B cell (primary cell): ENCODE data around the gene MPV17L. TPM values are rescaled to one million over a fixed set of nuclear protein-coding genes. Genes with fewer than 3 reads are reported as not detected.

Experiments
- ATAC-seq: fragments of 200-7000 bp; cut with Tn5 transposase; one replicate; pipeline ENCODE4 v1.10.0; 2021; ENCODE audit warnings: low read depth, mild to moderate bottlenecking, moderate number of reproducible peaks, moderate library complexity
- CTCF ChIA-PET: fragments of 350-600 bp; sonication (Branson Sonifier 250); formaldehyde crosslinking; loops from one replicate; lab custom pipeline; 2021; ENCODE audit warnings: antibody characterized with exemption, inconsistent platforms; lab: Charles Lee
- POLR2A ChIA-PET: fragments of 350-600 bp; sonication (Branson Sonifier 250); formaldehyde crosslinking; loops from one replicate; lab custom pipeline; 2021; ENCODE audit warnings: antibody characterized with exemption; lab: Charles Lee
- DNase-seq: peaks from one replicate; pipeline ENCODE4 v3.0.0; 2013
- H2AFZ ChIP-seq: 2 replicates; pipeline ENCODE4 v1.6.1; 2012; ENCODE audit warnings: mild to moderate bottlenecking, low read depth, low read length; ENCODE audit not compliant: insufficient read depth, poor library complexity, severe bottlenecking
- H3K27ac ChIP-seq, 2 donors: 1 replicate in 1 of 2; 2 replicates in 1 of 2; pipeline ENCODE4 v1.5.1; 2012 to 2013; ENCODE audit warnings: low read length in 2 of 2, mild to moderate bottlenecking in 2 of 2, moderate library complexity in 1 of 2
- H3K27me3 ChIP-seq, 4 experiments: fragments of 200-600 bp in 1 of 4; sonication (generic) in 1 of 4; replicated peaks in 1 of 4; 1 replicate in 2 of 4; 2 replicates in 2 of 4; pipeline versions ENCODE4 v1.6.1 to v1.7.0; 2013 to 2016; ENCODE audit warnings: low read length in 3 of 4, mild to moderate bottlenecking in 2 of 4, mixed read lengths in 1 of 4, moderate library complexity in 1 of 4; ENCODE audit not compliant: insufficient read depth in 4 of 4, control insufficient read depth in 3 of 4; ENCODE audit errors: control extremely low read depth in 1 of 4
- H3K36me3 ChIP-seq, 2 experiments: replicated peaks in 1 of 2; 1 replicate in 1 of 2; 2 replicates in 1 of 2; pipeline versions ENCODE4 v1.6.1 to v1.7.1; 2013; ENCODE audit warnings: low read length in 1 of 2; ENCODE audit not compliant: insufficient read depth in 2 of 2, control insufficient read depth in 1 of 2; ENCODE audit errors: control extremely low read depth in 1 of 2, extremely low read depth in 1 of 2
- H3K4me1 ChIP-seq, 2 donors: fragments of 200-600 bp in 1 of 2; sonication (generic) in 1 of 2; 1 replicate in 1 of 2; 2 replicates in 1 of 2; pipeline versions ENCODE4 v1.5.1 to v1.6.1; 2013 to 2017; ENCODE audit warnings: low read length in 2 of 2; ENCODE audit not compliant: control insufficient read depth in 2 of 2, insufficient read depth in 2 of 2
- H3K4me2 ChIP-seq: replicated peaks from 2 replicates; pipeline ENCODE3; 2012; ENCODE audit warnings: mild to moderate bottlenecking, low read depth, low read length; ENCODE audit not compliant: poor library complexity, severe bottlenecking
- H3K4me3 ChIP-seq, 5 experiments: fragments of 200-600 bp in 1 of 5; sonication (generic) in 1 of 5; 1 replicate in 3 of 5; 2 replicates in 2 of 5; pipeline versions ENCODE4 v1.5.1 to v1.7.0; 2011 to 2016; ENCODE audit warnings: low read length in 4 of 5, mild to moderate bottlenecking in 4 of 5, low read depth in 2 of 5, control low read depth in 1 of 5, moderate library complexity in 1 of 5; ENCODE audit not compliant: insufficient read depth in 1 of 5; ENCODE audit errors: control extremely low read depth in 1 of 5, extremely low read depth in 1 of 5
- H3K79me2 ChIP-seq: fragments of 200-600 bp; sonication (generic); one replicate; pipeline ENCODE4 v1.6.0; 2016; ENCODE audit warnings: low read length; ENCODE audit not compliant: control insufficient read depth, insufficient read depth
- H3K9ac ChIP-seq: fragments of 200-600 bp; sonication (generic); 2 replicates; pipeline ENCODE4 v1.6.1; 2017; ENCODE audit warnings: mild to moderate bottlenecking, low read length, moderate library complexity
- H3K9me3 ChIP-seq, 3 donors: one replicate each; pipeline versions ENCODE4 v1.6.1 to v1.7.1; 2013; ENCODE audit warnings: low read length in 2 of 3; ENCODE audit not compliant: control insufficient read depth in 2 of 3, insufficient read depth in 1 of 3; ENCODE audit errors: control extremely low read depth in 1 of 3
- H4K20me1 ChIP-seq: 2 replicates; pipeline ENCODE4 v1.6.0; 2012; ENCODE audit warnings: mild to moderate bottlenecking, low read length; ENCODE audit not compliant: insufficient read depth, control insufficient read depth, poor library complexity, severe bottlenecking
- H3K27ac Mint-ChIP-seq: one replicate; pipeline ENCODE4 v1.8.0; 2021; ENCODE audit warnings: mixed read lengths
- H3K27me3 Mint-ChIP-seq: one replicate; pipeline ENCODE4 v1.8.0; 2021; ENCODE audit warnings: mixed read lengths
- H3K4me1 Mint-ChIP-seq: one replicate; pipeline ENCODE4 v1.8.0; 2021; ENCODE audit warnings: mixed read lengths
- H3K4me3 Mint-ChIP-seq: one replicate; pipeline ENCODE4 v1.8.0; 2021; ENCODE audit warnings: mixed read lengths
- H3K9me3 Mint-ChIP-seq: one replicate; pipeline ENCODE4 v1.8.0; 2022; ENCODE audit warnings: mixed read lengths; ENCODE audit not compliant: insufficient read depth
- EZH2 ChIP-seq: IDR thresholded peaks from 2 replicates; pipeline ENCODE4 v1.6.1; 2012; ENCODE audit warnings: borderline replicate concordance, low read depth, mild to moderate bottlenecking, moderate library complexity, low read length; ENCODE audit not compliant: insufficient read depth, poor library complexity, severe bottlenecking
- WGBS: methylation state at CpG from one replicate; pipeline ENCODE4 v1.1.5; 2013; ENCODE audit warnings: missing lambda C conversion rate; ENCODE audit not compliant: insufficient coverage; 5-methylcytosine and 5-hydroxymethylcytosine counted together
- intact Hi-C: fragments of 100-400 bp; cut with micrococcal nuclease; formaldehyde crosslinking; loops from one replicate; pipeline ENCODE4 v1.10.0; 2022
- polyA plus RNA-seq: library from polyadenylated mRNA; depleted of rRNA; stranded (reverse); fragments of >200 nt; gene quantifications from 2 replicates; pipeline ENCODE4 v1.2.3, GENCODE V29; 2012
- total RNA-seq, 2 donors: library from RNA; stranded (reverse); fragments of 120-200 nt in 1 of 2; gene quantifications; 1 replicate in 1 of 2; 2 replicates in 1 of 2; pipeline versions ENCODE4 v1.2.3 to v1.2.4, GENCODE V29; 2013 to 2022
- TF ChIP-seq, protein P1 (sequence below): fragments of 200-600 bp; IDR thresholded peaks from one replicate; pipeline ENCODE4 v1.8.0; 2022; ENCODE audit warnings: antibody characterized with exemption, mild to moderate bottlenecking

The MPV17L gene
- total and polyA plus RNA-seq, 2 donors (not counting 1 experiment from before 2014, with no cell fraction given): 0.06 to 0.27 TPM

DNA sequence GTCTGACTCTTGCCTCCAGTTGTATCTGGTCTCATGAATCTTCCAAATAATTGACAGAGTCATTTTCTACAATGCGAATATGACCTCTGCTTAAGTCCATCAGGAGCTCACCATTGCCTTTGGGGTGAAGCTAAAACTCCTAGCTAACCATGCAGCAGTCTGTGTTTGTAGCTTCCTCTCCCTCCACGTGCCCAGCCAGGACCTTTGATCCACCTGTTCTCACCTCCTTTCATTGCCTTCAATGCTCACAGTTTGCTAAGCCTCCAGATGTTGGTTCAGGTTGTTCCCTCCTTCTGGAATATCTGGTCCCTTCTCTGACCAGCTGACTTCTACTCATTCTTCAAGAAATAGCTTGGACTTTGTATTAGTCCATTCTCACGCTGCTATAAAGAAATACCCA lies 61.8 kb downstream of the MPV17L start:
- no peak for ATAC-seq
- no peak overlapping the region for H3K9ac ChIP-seq
- Mint-ChIP-seq H3K4me3 (no peak overlapping the region), H3K27me3 (peaks cover 5% of the 10 kb centered on the region), H3K4me1 (no peaks in the 10 kb centered on the region), H3K27ac (no peak overlapping the region), H3K9me3 (no peaks in the 10 kb centered on the region)
- H3K4me3 ChIP-seq: no peak overlapping the region
- H3K36me3 ChIP-seq: no peaks in the 10 kb centered on the region
- ChIA-PET CTCF (interaction anchor here (1.0 kb wide), 1 partner anchor 184 kb away, joined by 3 read pairs; no protein-coding TSS in a partner anchor), POLR2A (no interaction called here)
- no peaks in the 10 kb centered on the region for H3K4me1 ChIP-seq
- no peak overlapping the region for H2AFZ ChIP-seq
- DNase-seq: no peak
- H3K27ac ChIP-seq: no peak overlapping the region
- H3K4me2 ChIP-seq: no peak overlapping the region
- H3K27me3 ChIP-seq: no peaks in the 10 kb centered on the region
- 92% methylated on average over 2 of the region's 3 CpGs for WGBS
- intact Hi-C loops: no loop called here
- H4K20me1 ChIP-seq: no peaks in the 10 kb centered on the region
- no peaks in the 10 kb centered on the region for H3K79me2 ChIP-seq
- peaks cover 0 to 2% (median 0%) of the 10 kb centered on the region in 3 donors for H3K9me3 ChIP-seq
- TF ChIP-seq, protein P1, sequence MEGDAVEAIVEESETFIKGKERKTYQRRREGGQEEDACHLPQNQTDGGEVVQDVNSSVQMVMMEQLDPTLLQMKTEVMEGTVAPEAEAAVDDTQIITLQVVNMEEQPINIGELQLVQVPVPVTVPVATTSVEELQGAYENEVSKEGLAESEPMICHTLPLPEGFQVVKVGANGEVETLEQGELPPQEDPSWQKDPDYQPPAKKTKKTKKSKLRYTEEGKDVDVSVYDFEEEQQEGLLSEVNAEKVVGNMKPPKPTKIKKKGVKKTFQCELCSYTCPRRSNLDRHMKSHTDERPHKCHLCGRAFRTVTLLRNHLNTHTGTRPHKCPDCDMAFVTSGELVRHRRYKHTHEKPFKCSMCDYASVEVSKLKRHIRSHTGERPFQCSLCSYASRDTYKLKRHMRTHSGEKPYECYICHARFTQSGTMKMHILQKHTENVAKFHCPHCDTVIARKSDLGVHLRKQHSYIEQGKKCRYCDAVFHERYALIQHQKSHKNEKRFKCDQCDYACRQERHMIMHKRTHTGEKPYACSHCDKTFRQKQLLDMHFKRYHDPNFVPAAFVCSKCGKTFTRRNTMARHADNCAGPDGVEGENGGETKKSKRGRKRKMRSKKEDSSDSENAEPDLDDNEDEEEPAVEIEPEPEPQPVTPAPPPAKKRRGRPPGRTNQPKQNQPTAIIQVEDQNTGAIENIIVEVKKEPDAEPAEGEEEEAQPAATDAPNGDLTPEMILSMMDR: no peak
- no peak for TF ChIP-seq EZH2

DNA sequence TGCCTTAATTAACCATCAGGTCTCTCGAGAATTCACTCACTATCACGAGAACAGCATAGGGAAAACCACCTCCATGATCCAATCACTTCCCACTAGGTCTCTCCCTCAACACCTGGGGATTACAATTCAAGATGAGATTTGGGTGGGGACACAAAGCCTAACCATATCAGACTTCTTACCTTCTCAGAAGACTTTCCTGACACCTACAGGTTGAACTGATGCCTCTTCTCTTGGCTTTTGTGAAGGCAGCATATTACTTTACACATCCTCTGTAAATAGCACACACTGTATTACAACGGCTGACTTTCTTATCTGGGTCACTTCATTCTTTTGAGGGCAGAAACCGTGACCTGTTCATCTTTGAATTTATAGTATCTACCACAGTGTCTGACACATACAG lies 62.4 kb downstream of the MPV17L start:
- ChIA-PET POLR2A (interaction anchor here (0.7 kb wide), 1 partner anchor 30 kb away, joined by 8 read pairs; no protein-coding TSS in a partner anchor), CTCF (interaction anchor here (1.0 kb wide), 1 partner anchor 184 kb away, joined by 3 read pairs; no protein-coding TSS in a partner anchor)
- Mint-ChIP-seq H3K27ac (no peak overlapping the region), H3K27me3 (peaks cover 5% of the 10 kb centered on the region), H3K4me3 (no peak overlapping the region), H3K9me3 (no peaks in the 10 kb centered on the region), H3K4me1 (no peaks in the 10 kb centered on the region)
- Histone ChIP-seq H3K27ac (no peak overlapping the region), H4K20me1 (no peaks in the 10 kb centered on the region), H3K4me3 (no peak overlapping the region), H3K9ac (no peak overlapping the region), H2AFZ (no peak overlapping the region), H3K79me2 (no peaks in the 10 kb centered on the region), H3K9me3 (peaks cover 0 to 2% (median 0%) of the 10 kb centered on the region in 3 donors), H3K4me1 (no peaks in the 10 kb centered on the region), H3K4me2 (no peak overlapping the region), H3K36me3 (no peaks in the 10 kb centered on the region), H3K27me3 (no peaks in the 10 kb centered on the region)
- DNase-seq (no peak), ATAC-seq (no peak)
- TF ChIP-seq EZH2: no peak
- TF ChIP-seq, protein P1: no peak
- intact Hi-C loops: no loop called here
- 100% methylated on average over 2 of the region's 4 CpGs for WGBS
